Gastroesophageal sphincter (tissue), 3 donors: ENCODE data around the gene GPR61.

ENCODE experiments used
- CTCF ChIP-seq, 4 experiments: fragments of 200-600 bp in 2 of 4; fragments of 450-650 bp in 2 of 4; sonication (generic) in 1 of 4; IDR thresholded peaks; one replicate each; pipeline ENCODE4 v1.5.1; 2017 to 2019; ENCODE audit warnings: antibody characterized with exemption in 4 of 4, mild to moderate bottlenecking in 2 of 4, moderate library complexity in 2 of 4
- POLR2A ChIP-seq, 2 donors: fragments of 450-650 bp; IDR thresholded peaks; one replicate each; pipeline ENCODE4 v1.6.1; 2017; ENCODE audit warnings: antibody characterized with exemption in 2 of 2, mild to moderate bottlenecking in 2 of 2, moderate library complexity in 1 of 2

GRCh38 chr1:109534307-109534858, 5.3 kb upstream of the GPR61 start:
- no peak for TF ChIP-seq CTCF (IDR thresholded peaks at IDR 0.05)
- TF ChIP-seq POLR2A (IDR thresholded peaks at IDR 0.05), result no peak
